Measurements from ENCODE around the gene PKDCC. TPM values are rescaled to one million over a fixed set of nuclear protein-coding genes. Genes with fewer than 3 reads are reported as not detected.

The PKDCC gene
- total RNA-seq, 1 experiment from 2014 or later, result 3.9 TPM

DNA sequence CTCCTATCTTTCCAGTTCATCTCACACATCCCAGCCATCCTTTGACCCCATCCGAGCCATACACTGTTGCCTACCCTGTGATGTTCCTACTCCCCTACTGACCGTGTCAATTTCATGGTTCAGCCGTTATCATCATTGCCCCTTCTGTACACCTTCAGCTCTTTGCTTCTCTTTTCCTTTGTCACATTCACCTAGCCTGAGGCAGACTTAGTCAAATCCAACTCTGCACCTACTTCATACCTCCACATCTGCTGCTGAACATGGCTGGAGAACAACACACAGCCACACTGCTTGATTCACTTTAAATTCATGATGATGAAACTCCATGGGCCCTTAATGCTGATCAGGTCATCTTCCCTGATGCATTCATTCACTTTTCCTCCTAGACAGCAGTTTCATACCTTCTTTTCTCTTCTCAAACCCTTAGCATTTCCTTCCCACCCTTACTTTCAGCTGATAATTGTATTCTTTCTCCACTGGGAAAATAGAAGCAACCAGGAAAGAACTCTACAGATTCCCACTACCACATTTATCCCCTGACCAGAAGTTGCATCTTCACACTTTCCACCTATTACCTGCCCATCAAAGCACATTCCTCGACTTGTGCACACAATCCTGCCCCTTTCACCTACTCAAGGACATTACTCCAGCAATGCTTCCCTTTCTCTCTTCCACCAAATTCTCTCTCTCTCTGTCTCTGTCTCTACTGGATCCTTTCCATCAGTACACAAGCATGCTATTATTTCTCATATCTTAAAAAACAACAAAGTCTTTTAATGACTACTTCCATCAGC lies 59.6 kb downstream of the PKDCC start:
- Histone ChIP-seq H3K4me2 (no peak overlapping the region), H2AFZ (no peak overlapping the region), H3K36me3 (ENCODE audit: low read depth) (no peaks in the 10 kb centered on the region), H3K9me2 (ENCODE audit: insufficient read depth) (no peaks in the 10 kb centered on the region), H3K27me3 (ENCODE audit: insufficient read depth, low read depth) (no peaks in the 10 kb centered on the region), H3K4me3 (no peak overlapping the region), H3K79me2 (ENCODE audit: low read depth) (no peaks in the 10 kb centered on the region), H3F3A (ENCODE audit: insufficient read depth, low read depth) (peaks cover 28% of the 10 kb centered on the region; the same call in 1 of the 2 replicates), H3K9me3 (ENCODE audit: insufficient read depth, low read depth) (no peaks in the 10 kb centered on the region), H3K4me1 (replicated peaks; ENCODE audit: insufficient read depth) (peaks cover 53% of the 10 kb centered on the region), H3K27ac (no peak overlapping the region), H4K20me1 (ENCODE audit: insufficient read depth) (no peaks in the 10 kb centered on the region)
- no peak for DNase-seq
- POLR2A ChIA-PET (ENCODE audit: unreplicated experiment), result no interaction called here
- CTCF ChIA-PET, result no interaction called here
- no TSS peak for BruUV-seq (replicated peaks)
- intact Hi-C loops (cut with micrococcal nuclease; ENCODE audit: unreplicated experiment), result no loop called here
- TF ChIP-seq, protein P1, sequence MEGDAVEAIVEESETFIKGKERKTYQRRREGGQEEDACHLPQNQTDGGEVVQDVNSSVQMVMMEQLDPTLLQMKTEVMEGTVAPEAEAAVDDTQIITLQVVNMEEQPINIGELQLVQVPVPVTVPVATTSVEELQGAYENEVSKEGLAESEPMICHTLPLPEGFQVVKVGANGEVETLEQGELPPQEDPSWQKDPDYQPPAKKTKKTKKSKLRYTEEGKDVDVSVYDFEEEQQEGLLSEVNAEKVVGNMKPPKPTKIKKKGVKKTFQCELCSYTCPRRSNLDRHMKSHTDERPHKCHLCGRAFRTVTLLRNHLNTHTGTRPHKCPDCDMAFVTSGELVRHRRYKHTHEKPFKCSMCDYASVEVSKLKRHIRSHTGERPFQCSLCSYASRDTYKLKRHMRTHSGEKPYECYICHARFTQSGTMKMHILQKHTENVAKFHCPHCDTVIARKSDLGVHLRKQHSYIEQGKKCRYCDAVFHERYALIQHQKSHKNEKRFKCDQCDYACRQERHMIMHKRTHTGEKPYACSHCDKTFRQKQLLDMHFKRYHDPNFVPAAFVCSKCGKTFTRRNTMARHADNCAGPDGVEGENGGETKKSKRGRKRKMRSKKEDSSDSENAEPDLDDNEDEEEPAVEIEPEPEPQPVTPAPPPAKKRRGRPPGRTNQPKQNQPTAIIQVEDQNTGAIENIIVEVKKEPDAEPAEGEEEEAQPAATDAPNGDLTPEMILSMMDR (conservative IDR thresholded peaks at IDR 0.05), result no peak
- TF ChIP-seq EZH2 (IDR thresholded peaks at IDR 0.05; ENCODE audit: low read depth), result no peak

Other genes starting within 250 kb of the PKDCC start
- gene EML4, start 121.3 kb downstream of the PKDCC start, total RNA-seq (2021), result 52.0 and 64.1 TPM in 2 replicates